ENCODE results near the gene SLC17A1. TPM values are rescaled to one million over a fixed set of nuclear protein-coding genes. Genes with fewer than 3 reads are reported as not detected.

SLC17A1 gene, protein sequence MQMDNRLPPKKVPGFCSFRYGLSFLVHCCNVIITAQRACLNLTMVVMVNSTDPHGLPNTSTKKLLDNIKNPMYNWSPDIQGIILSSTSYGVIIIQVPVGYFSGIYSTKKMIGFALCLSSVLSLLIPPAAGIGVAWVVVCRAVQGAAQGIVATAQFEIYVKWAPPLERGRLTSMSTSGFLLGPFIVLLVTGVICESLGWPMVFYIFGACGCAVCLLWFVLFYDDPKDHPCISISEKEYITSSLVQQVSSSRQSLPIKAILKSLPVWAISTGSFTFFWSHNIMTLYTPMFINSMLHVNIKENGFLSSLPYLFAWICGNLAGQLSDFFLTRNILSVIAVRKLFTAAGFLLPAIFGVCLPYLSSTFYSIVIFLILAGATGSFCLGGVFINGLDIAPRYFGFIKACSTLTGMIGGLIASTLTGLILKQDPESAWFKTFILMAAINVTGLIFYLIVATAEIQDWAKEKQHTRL
- not detected in 2 replicates for total RNA-seq
- long read RNA-seq = 0 reads

DNA sequence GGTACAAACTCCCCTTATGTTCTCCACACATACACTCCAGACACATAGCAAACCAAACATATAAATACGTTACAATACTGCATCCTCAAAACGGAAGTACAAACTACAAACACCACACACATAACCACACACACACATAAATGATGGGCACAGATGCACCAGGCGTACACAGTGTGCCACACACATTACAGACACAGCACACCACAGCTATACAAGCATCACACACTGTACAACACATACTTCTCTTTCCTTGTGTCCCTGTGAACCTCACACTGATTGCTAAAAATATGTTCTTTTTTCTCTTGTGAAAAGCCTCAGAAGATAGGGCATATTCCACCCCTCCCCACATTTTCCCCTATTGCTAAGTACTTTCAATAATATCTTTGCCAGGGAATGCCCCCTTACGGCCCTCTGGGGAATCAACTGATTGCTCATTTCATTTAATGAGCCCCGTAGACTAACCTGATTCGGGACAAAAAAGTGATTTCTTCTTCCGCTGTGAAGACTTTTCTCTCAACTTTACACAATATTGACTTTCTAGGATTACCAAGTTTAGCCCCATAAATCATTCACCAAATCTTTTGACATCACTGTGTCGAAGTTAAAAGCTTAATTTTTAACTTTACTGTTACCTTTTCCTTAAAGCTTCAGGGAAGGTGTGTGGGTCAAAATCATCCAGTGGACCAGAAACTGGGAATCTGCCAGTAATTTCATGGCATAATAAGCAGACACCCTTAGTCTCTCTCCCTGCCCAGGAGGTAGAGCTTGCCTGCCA lies at the start of gene SLC17A1:
SLC17A1 (minus strand) TSS at position 521 of the 775 bp plus-strand sequence. CDS start 1,495 bp downstream, outside the sequence.
- Mint-ChIP-seq H3K4me3 (ENCODE audit: unreplicated experiment) (no peak within 1 kb of the TSS), H3K9me3 (ENCODE audit: unreplicated experiment) (no peaks in the 10 kb centered on the region), H3K27me3 (ENCODE audit: unreplicated experiment) (peaks cover 22% of the 10 kb centered on the region), H3K36me3 (ENCODE audit: unreplicated experiment) (no peaks in the 10 kb centered on the region), H3K4me1 (ENCODE audit: unreplicated experiment) (no peaks in the 10 kb centered on the region), H3K27ac (ENCODE audit: unreplicated experiment) (no peak within 1 kb of the TSS)
- TF ChIP-seq, protein P1, sequence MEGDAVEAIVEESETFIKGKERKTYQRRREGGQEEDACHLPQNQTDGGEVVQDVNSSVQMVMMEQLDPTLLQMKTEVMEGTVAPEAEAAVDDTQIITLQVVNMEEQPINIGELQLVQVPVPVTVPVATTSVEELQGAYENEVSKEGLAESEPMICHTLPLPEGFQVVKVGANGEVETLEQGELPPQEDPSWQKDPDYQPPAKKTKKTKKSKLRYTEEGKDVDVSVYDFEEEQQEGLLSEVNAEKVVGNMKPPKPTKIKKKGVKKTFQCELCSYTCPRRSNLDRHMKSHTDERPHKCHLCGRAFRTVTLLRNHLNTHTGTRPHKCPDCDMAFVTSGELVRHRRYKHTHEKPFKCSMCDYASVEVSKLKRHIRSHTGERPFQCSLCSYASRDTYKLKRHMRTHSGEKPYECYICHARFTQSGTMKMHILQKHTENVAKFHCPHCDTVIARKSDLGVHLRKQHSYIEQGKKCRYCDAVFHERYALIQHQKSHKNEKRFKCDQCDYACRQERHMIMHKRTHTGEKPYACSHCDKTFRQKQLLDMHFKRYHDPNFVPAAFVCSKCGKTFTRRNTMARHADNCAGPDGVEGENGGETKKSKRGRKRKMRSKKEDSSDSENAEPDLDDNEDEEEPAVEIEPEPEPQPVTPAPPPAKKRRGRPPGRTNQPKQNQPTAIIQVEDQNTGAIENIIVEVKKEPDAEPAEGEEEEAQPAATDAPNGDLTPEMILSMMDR (IDR thresholded peaks at IDR 0.05) = no peak
- DNase-seq (ENCODE audit: extremely low spot score, unreplicated experiment) = no peak

DNA sequence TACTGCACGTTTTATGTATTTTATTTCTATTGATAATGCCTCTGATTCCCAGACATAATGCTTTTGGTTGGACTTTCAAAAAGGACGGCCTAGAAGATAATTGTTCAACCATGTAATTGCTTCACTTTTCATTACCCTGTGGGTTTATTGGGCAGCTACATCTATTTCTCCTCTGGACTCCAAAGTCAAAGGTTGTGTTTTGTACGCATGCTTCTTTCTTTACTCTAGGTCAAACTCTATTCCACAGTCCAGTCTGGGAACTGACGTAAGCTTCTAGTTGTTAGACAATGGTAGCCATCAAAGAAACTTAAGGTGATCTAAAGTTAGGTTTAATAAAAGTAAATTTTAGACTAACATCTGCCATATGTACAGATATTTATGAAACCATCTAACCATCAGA lies 48.7 kb upstream of the SLC17A1 start:
- no peak overlapping the region for H3K27ac Mint-ChIP-seq (ENCODE audit: unreplicated experiment)
- H3K36me3 Mint-ChIP-seq (ENCODE audit: unreplicated experiment) = no peaks in the 10 kb centered on the region
- DNase-seq (ENCODE audit: extremely low spot score, unreplicated experiment) = no peak
- H3K9me3 Mint-ChIP-seq (ENCODE audit: unreplicated experiment) = peaks cover 3% of the 10 kb centered on the region
- no peak overlapping the region for H3K4me3 Mint-ChIP-seq (ENCODE audit: unreplicated experiment)
- peaks cover 15% of the 10 kb centered on the region for H3K27me3 Mint-ChIP-seq (ENCODE audit: unreplicated experiment)
- TF ChIP-seq, protein P1 (IDR thresholded peaks at IDR 0.05) = no peak
- H3K4me1 Mint-ChIP-seq (ENCODE audit: unreplicated experiment) = peaks cover 9% of the 10 kb centered on the region

DNA sequence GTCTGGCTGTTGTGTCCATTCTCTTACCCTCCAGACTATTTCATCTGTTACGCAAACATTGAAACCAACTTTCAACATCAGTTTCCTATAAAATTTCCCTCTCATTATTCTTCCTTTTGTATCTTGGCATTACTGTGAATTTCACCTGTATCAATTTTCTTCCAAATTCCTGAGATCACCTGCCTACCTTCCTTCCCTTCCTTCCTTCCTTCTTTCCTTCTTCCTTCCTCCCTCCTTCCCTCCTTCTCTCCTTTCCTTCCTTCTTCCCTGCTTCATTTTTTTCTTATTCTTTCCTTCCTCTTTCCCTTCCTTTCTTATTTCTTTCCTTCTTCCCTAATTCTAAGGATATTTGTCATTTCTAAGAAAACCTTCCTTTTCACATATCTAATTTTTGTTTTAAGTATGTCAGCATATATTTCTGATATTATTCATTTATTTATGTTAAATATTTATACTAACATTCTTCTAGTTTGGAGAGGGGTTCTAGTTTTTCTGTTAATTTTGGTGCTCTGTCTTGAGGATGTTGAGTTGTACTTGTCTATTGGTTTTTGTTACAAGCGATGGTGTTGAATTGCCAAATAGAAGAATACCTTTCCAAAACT lies 47.0 kb upstream of the SLC17A1 start:
- Mint-ChIP-seq H3K27ac (ENCODE audit: unreplicated experiment) (no peak overlapping the region), H3K9me3 (ENCODE audit: unreplicated experiment) (peaks cover 2% of the 10 kb centered on the region), H3K36me3 (ENCODE audit: unreplicated experiment) (no peaks in the 10 kb centered on the region), H3K4me3 (ENCODE audit: unreplicated experiment) (no peak overlapping the region), H3K4me1 (ENCODE audit: unreplicated experiment) (peaks cover 3% of the 10 kb centered on the region), H3K27me3 (ENCODE audit: unreplicated experiment) (peaks cover 20% of the 10 kb centered on the region)
- DNase-seq (ENCODE audit: extremely low spot score, unreplicated experiment) = no peak
- TF ChIP-seq, protein P1 (IDR thresholded peaks at IDR 0.05) = no peak

DNA sequence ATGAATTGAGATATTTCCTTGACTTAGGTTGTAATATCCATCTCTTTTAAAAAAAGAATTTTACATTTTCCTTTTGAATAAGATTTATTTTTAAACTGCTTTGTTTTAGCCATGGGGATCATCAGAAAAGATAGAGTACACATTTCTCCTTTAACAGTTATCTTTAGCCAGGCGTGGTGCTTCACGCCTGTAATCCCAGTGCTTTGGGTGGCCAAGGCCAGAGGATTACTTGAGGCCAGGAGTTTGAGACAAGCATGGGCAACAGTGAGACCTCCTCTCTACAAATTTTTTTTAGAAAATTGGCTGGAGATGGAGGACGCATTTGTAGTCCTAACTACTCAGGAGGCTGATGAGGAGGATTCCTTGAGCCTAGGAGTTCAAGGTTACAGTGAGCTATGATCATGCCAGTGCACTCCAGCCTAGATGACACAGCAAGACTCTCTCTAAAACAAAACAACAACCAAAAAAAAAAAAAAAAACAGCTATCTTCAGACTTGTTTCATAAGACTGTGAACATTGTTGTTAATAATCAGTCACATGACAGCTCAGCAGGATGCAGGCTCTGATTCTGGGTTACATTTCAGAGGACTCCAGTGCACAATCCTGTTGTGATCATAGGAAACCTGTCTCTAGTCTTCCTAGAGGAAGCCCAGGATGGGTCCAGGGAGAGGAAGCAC lies 44.2 kb upstream of the SLC17A1 start:
- DNase-seq (ENCODE audit: extremely low spot score, unreplicated experiment) = no peak
- H3K27me3 Mint-ChIP-seq (ENCODE audit: unreplicated experiment) = peaks cover 23% of the 10 kb centered on the region
- no peaks in the 10 kb centered on the region for H3K4me1 Mint-ChIP-seq (ENCODE audit: unreplicated experiment)
- H3K4me3 Mint-ChIP-seq (ENCODE audit: unreplicated experiment) = no peak overlapping the region
- H3K36me3 Mint-ChIP-seq (ENCODE audit: unreplicated experiment) = no peaks in the 10 kb centered on the region
- H3K27ac Mint-ChIP-seq (ENCODE audit: unreplicated experiment) = no peak overlapping the region
- no peaks in the 10 kb centered on the region for H3K9me3 Mint-ChIP-seq (ENCODE audit: unreplicated experiment)
- TF ChIP-seq, protein P1 (IDR thresholded peaks at IDR 0.05) = no peak
